Measurements from ENCODE around the gene SPINT1. TPM values are rescaled to one million over a fixed set of nuclear protein-coding genes. Genes with fewer than 3 reads are reported as not detected.
A peak's percentile ranks its signal among the peaks of the same experiment; 100 is the strongest.

The SPINT1 gene
- total and polyA plus RNA-seq, 12 donors, result 0.17 to 1.9 (median 0.43) TPM; not detected in 1

DNA sequence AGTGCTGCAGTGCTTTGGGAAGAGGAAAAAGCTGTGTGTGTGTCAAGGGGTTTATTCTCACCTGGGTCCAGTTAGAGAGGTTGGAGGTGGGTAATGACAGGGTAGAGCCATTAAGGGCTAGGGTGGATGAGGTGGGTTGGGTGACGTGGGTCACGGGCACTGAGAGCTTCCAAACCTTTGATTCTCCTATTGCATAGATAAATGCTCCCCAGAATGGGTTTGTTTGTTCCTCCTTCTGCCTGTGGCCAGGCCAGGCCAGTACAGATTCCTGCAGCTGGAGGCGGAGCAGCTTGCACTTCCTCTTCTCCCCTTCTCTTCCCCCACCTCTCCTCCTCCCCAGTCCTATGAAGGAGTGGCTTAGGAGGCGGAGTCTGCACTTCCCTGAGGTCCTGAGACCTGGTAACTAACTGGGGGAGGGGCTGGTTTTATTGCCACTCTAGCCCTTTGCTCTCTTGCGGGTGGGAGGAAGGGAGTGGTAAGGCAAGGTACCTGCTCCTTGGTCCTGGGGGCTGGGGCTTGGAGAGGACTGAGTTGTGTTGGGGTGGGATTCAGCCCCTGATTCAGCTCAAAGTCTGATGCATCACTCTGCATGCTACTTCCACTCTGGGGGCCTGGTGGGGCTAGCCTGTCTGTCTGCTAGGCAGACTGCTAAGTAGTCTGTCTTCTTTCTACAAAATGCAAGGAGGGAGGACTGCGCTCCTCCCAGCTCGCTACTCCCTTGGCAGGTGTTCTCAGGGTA lies 3.5 kb downstream of the SPINT1 start:
- intact Hi-C loops (cut with DNase I), result no loop called here
- ATAC-seq, result peak; percentile 44 to 78 (median 74)
- Histone ChIP-seq H3K9me3 (no peaks in the 10 kb centered on the region), H3K27me3 (peaks cover 9 to 43% (median 34%) of the 10 kb centered on the region in 7 donors), H3K36me3 (no peaks in the 10 kb centered on the region), H3K4me1 (peaks cover 10 to 41% (median 13%) of the 10 kb centered on the region in 9 donors), H3K27ac (peak overlapping the region in 2 of 10 donors; percentile 22 to 62), H3K4me3 (no peak overlapping the region)
- TF ChIP-seq, protein P1, sequence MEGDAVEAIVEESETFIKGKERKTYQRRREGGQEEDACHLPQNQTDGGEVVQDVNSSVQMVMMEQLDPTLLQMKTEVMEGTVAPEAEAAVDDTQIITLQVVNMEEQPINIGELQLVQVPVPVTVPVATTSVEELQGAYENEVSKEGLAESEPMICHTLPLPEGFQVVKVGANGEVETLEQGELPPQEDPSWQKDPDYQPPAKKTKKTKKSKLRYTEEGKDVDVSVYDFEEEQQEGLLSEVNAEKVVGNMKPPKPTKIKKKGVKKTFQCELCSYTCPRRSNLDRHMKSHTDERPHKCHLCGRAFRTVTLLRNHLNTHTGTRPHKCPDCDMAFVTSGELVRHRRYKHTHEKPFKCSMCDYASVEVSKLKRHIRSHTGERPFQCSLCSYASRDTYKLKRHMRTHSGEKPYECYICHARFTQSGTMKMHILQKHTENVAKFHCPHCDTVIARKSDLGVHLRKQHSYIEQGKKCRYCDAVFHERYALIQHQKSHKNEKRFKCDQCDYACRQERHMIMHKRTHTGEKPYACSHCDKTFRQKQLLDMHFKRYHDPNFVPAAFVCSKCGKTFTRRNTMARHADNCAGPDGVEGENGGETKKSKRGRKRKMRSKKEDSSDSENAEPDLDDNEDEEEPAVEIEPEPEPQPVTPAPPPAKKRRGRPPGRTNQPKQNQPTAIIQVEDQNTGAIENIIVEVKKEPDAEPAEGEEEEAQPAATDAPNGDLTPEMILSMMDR (IDR thresholded peaks at IDR 0.05), result no peak
- 77 to 81% methylated on average over 7 of the region's 7 CpGs for WGBS, 2 donors
- DNase-seq, result peak; percentile 21 to 34

DNA sequence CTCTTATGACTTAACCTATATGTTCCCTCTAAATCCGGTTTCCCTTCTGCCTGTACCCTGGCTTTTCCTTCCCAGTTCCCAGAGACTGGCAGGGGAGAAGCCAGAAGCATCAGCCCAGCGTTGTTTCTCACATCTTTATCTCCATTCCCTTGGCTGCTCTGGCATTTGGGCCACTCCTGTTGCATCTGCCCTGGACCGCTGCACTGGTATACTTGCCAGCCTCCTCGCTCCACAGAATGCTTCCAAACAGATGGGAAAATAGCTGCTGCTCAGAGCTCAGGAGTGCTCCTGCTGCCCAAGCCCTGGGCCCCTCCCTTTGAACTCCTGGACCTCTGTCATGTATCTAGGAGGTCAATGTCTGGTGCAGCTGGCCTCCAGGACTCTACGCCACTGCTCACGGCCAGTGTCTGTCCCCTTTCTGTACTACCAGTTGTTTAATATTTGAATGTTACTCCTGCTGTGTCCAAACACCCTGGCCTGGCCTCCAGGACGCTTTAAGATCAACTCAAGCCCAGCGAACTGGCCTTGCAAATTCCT lies 6.8 kb downstream of the SPINT1 start:
- TF ChIP-seq, protein P1 (IDR thresholded peaks at IDR 0.05), result no peak
- no peak for DNase-seq
- Histone ChIP-seq H3K4me3 (no peak overlapping the region), H3K4me1 (peaks cover 0 to 23% (median 0%) of the 10 kb centered on the region in 9 donors), H3K36me3 (no peaks in the 10 kb centered on the region), H3K9me3 (no peaks in the 10 kb centered on the region), H3K27ac (no peak overlapping the region), H3K27me3 (peaks cover 0 to 18% (median 10%) of the 10 kb centered on the region in 7 donors)
- WGBS, 2 donors, result 83 to 86% methylated on average over 8 of the region's 8 CpGs
- intact Hi-C loops (cut with DNase I), result loop anchor here in 2 of 10 donors (10.0 kb wide), 1 partner anchor 334 kb away; no protein-coding TSS in a partner anchor
- ATAC-seq, result no peak

DNA sequence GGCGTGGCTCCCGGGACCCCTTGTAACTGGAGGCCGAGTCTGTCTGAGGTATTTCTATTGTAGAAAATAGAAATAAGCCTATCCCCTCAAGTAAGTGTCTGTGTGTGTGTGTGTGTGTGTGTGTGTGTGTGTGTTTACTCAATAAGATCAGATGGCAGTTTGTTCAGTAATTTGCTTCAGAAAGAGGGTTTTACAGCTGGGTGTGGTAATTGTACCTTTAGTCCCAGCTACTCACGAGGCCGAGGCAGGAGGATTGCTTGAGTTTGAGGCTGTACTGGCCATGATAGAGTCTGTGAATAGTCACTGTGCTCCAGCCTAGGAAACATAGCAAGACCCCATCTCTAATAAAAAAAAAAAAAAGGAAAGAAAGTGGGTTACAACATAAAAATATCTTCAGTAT lies 8.7 kb downstream of the SPINT1 start:
- intact Hi-C loops (cut with DNase I), result loop anchor here in 2 of 10 donors (10.0 kb wide), 1 partner anchor 332 kb away; no protein-coding TSS in a partner anchor
- peaks cover 0 to 7% (median 0%) of the 10 kb centered on the region in 7 donors for H3K27me3 ChIP-seq
- DNase-seq (no peak), ATAC-seq (no peak)
- H3K9me3 ChIP-seq, result no peaks in the 10 kb centered on the region
- peaks cover 0 to 14% (median 0%) of the 10 kb centered on the region in 9 donors for H3K4me1 ChIP-seq
- WGBS, 2 donors, result 90 to 96% methylated on average over 5 of the region's 5 CpGs
- H3K27ac ChIP-seq, result no peak overlapping the region
- TF ChIP-seq, protein P1 (IDR thresholded peaks at IDR 0.05), result no peak
- H3K36me3 ChIP-seq, result no peaks in the 10 kb centered on the region
- no peak overlapping the region for H3K4me3 ChIP-seq

DNA sequence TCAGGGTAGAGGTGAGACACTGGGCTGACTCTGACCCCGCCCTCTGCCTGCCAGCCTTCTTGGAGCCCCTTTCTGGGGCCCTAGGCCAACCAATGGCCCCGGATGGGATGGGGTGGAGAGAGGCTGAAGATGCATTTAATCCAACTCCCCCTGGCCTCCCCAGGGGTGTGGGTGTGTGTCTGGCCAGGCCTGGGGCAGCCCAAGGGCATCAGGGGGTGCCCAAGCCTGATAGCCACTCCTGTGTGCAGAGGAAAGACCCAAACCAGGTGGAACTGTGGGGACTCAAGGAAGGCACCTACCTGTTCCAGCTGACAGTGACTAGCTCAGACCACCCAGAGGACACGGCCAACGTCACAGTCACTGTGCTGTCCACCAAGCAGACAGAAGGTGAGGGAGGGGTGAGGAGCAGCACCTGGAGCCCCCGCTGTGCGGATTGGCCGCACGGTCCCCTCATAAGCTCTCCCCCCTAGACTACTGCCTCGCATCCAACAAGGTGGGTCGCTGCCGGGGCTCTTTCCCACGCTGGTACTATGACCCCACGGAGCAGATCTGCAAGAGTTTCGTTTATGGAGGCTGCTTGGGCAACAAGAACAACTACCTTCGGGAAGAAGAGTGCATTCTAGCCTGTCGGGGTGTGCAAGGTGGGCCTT lies 9.5 kb downstream of the SPINT1 start:
- no peak for ATAC-seq
- 92 to 93% methylated on average over 16 of the region's 16 CpGs for WGBS, 2 donors
- H3K27ac ChIP-seq, result no peak overlapping the region
- intact Hi-C loops (cut with DNase I), result loop anchor here in 2 of 10 donors (10.0 kb wide), 1 partner anchor 331 kb away; no protein-coding TSS in a partner anchor
- TF ChIP-seq, protein P1 (IDR thresholded peaks at IDR 0.05), result no peak
- H3K36me3 ChIP-seq, result no peaks in the 10 kb centered on the region
- H3K9me3 ChIP-seq, result no peaks in the 10 kb centered on the region
- H3K27me3 ChIP-seq, result peaks cover 0 to 7% (median 0%) of the 10 kb centered on the region in 7 donors
- no peak overlapping the region for H3K4me3 ChIP-seq
- peaks cover 0 to 11% (median 0%) of the 10 kb centered on the region in 9 donors for H3K4me1 ChIP-seq
- DNase-seq, result no peak

Measured in heart right ventricle (tissue), 16 donors.